ENCODE measurements around the gene NPAS1. TPM values are rescaled to one million over a fixed set of nuclear protein-coding genes. Genes with fewer than 3 reads are reported as not detected.

NPAS1 gene
- polyA plus RNA-seq, 1 donor (not counting 4 experiments of a cell fraction or from before 2014, with no cell fraction given) = 0.42 TPM

GRCh38 chr19:47069795-47070194 is 50.2 kb downstream of the NPAS1 start:
- H2AFZ ChIP-seq (ENCODE audit: control insufficient read depth, low read length) = no peak overlapping the region
- no peaks in the 10 kb centered on the region for H3K9me3 ChIP-seq (ENCODE audit: control insufficient read depth, low read depth, low read length)
- no peak overlapping the region for H3K9ac ChIP-seq (ENCODE audit: control insufficient read depth, extremely low read depth, insufficient read depth, low read length)
- dilution Hi-C loops (cut with MboI; ENCODE audit: extremely low pct_ligation_motif_present, low sequenced_read_pairs) = no loop called here
- no peak for FAIRE-seq
- H3K36me3 ChIP-seq (ENCODE audit: control insufficient read depth in 2 of 2, extremely low read depth in 1 of 2, insufficient read depth in 2 of 2, low read length in 2 of 2) = peaks cover 46 to 55% of the 10 kb centered on the region in 2 experiments
- H3K4me3 ChIP-seq (ENCODE audit: control insufficient read depth in 2 of 3, extremely low read depth in 1 of 3, insufficient read depth in 2 of 3, low read depth in 1 of 3, low read length in 3 of 3) = no peak overlapping the region
- no peaks in the 10 kb centered on the region for H3K9me1 ChIP-seq (ENCODE audit: control insufficient read depth, extremely low read depth, insufficient read depth, low read length)
- no peaks in the 10 kb centered on the region for H3K27me3 ChIP-seq (ENCODE audit: control insufficient read depth, extremely low read depth, insufficient read depth, low read length)
- H3K4me2 ChIP-seq (ENCODE audit: control insufficient read depth, extremely low read depth, insufficient read depth, low read depth, low read length) = no peak overlapping the region
- no peak for DNase-seq (ENCODE audit: low read depth, low spot score)
- H3K79me2 ChIP-seq (ENCODE audit: control insufficient read depth, insufficient read depth, low read length) = peaks cover 8% of the 10 kb centered on the region
- TF ChIP-seq EZH2 (IDR thresholded peaks at IDR 0.05; ENCODE audit: low read length) (no peak), CTCF (optimal IDR thresholded peaks at IDR 0.05 in 1 of 3, IDR thresholded peaks at IDR 0.05 in 1 of 3, conservative IDR thresholded peaks at IDR 0.05 in 1 of 3; ENCODE audit: extremely low read depth in 1 of 3, insufficient read depth in 2 of 3, low read length in 3 of 3) (no peak)
- peaks cover 4% of the 10 kb centered on the region for H4K20me1 ChIP-seq (ENCODE audit: control insufficient read depth, extremely low read depth, insufficient read depth, low read length)
- H3K27ac ChIP-seq (ENCODE audit: control insufficient read depth, insufficient read depth, low read length) = no peak overlapping the region
- H3K4me1 ChIP-seq (ENCODE audit: control insufficient read depth, extremely low read depth, insufficient read depth, low read length) = no peaks in the 10 kb centered on the region

GRCh38 chr19:47070756-47071155 is 51.1 kb downstream of the NPAS1 start:
- H3K4me2 ChIP-seq (ENCODE audit: control insufficient read depth, extremely low read depth, insufficient read depth, low read depth, low read length) = no peak overlapping the region
- H3K27me3 ChIP-seq (ENCODE audit: control insufficient read depth, extremely low read depth, insufficient read depth, low read length) = no peaks in the 10 kb centered on the region
- H3K4me3 ChIP-seq (ENCODE audit: control insufficient read depth in 2 of 3, extremely low read depth in 1 of 3, insufficient read depth in 2 of 3, low read depth in 1 of 3, low read length in 3 of 3) = no peak overlapping the region
- H3K79me2 ChIP-seq (ENCODE audit: control insufficient read depth, insufficient read depth, low read length) = peaks cover 15% of the 10 kb centered on the region
- no peak for TF ChIP-seq CTCF (optimal IDR thresholded peaks at IDR 0.05 in 1 of 3, IDR thresholded peaks at IDR 0.05 in 1 of 3, conservative IDR thresholded peaks at IDR 0.05 in 1 of 3; ENCODE audit: extremely low read depth in 1 of 3, insufficient read depth in 2 of 3, low read length in 3 of 3)
- no peak for TF ChIP-seq EZH2 (IDR thresholded peaks at IDR 0.05; ENCODE audit: low read length)
- no peaks in the 10 kb centered on the region for H3K4me1 ChIP-seq (ENCODE audit: control insufficient read depth, extremely low read depth, insufficient read depth, low read length)
- H2AFZ ChIP-seq (ENCODE audit: control insufficient read depth, low read length) = no peak overlapping the region
- H3K9me3 ChIP-seq (ENCODE audit: control insufficient read depth, low read depth, low read length) = no peaks in the 10 kb centered on the region
- peaks cover 49 to 52% of the 10 kb centered on the region in 2 experiments for H3K36me3 ChIP-seq (ENCODE audit: control insufficient read depth in 2 of 2, extremely low read depth in 1 of 2, insufficient read depth in 2 of 2, low read length in 2 of 2)
- H3K27ac ChIP-seq (ENCODE audit: control insufficient read depth, insufficient read depth, low read length) = no peak overlapping the region
- no peak overlapping the region for H3K9ac ChIP-seq (ENCODE audit: control insufficient read depth, extremely low read depth, insufficient read depth, low read length)
- peaks cover 4% of the 10 kb centered on the region for H4K20me1 ChIP-seq (ENCODE audit: control insufficient read depth, extremely low read depth, insufficient read depth, low read length)
- dilution Hi-C loops (cut with MboI; ENCODE audit: extremely low pct_ligation_motif_present, low sequenced_read_pairs) = no loop called here
- H3K9me1 ChIP-seq (ENCODE audit: control insufficient read depth, extremely low read depth, insufficient read depth, low read length) = no peaks in the 10 kb centered on the region
- FAIRE-seq (no peak), DNase-seq (ENCODE audit: low read depth, low spot score) (no peak)
